Mucosa of stomach (tissue), 1 donor: ENCODE data around the gene RIPPLY3.
"Not testable (repeated sequence)": the region's sequence is repeated elsewhere in the genome, so short reads cannot be mapped to it uniquely, and the experiment has no call there.

Source experiments
- H3K27me3 ChIP-seq: one replicate; pipeline ENCODE4 v1.7.0; 2013; ENCODE audit warnings: mild to moderate bottlenecking, low read length; ENCODE audit not compliant: control insufficient read depth, insufficient read depth
- H3K36me3 ChIP-seq: one replicate; pipeline ENCODE4 v1.7.0; 2013; ENCODE audit warnings: low read length; ENCODE audit not compliant: control insufficient read depth, insufficient read depth
- H3K4me1 ChIP-seq: one replicate; pipeline ENCODE4 v1.7.0; 2013; ENCODE audit warnings: mild to moderate bottlenecking, low read length; ENCODE audit not compliant: control insufficient read depth, insufficient read depth
- H3K4me3 ChIP-seq: one replicate; pipeline ENCODE4 v1.7.0; 2013; ENCODE audit warnings: low read length
- H3K9ac ChIP-seq: one replicate; pipeline ENCODE4 v1.7.0; 2013; ENCODE audit warnings: mild to moderate bottlenecking, low read length, moderate library complexity
- H3K9me3 ChIP-seq: one replicate; pipeline ENCODE4 v1.7.0; 2013; ENCODE audit warnings: mild to moderate bottlenecking, low read length, moderate library complexity; ENCODE audit not compliant: control insufficient read depth
- donor health status: Pancreatic carcinoma.

The RIPPLY3 gene

DNA sequence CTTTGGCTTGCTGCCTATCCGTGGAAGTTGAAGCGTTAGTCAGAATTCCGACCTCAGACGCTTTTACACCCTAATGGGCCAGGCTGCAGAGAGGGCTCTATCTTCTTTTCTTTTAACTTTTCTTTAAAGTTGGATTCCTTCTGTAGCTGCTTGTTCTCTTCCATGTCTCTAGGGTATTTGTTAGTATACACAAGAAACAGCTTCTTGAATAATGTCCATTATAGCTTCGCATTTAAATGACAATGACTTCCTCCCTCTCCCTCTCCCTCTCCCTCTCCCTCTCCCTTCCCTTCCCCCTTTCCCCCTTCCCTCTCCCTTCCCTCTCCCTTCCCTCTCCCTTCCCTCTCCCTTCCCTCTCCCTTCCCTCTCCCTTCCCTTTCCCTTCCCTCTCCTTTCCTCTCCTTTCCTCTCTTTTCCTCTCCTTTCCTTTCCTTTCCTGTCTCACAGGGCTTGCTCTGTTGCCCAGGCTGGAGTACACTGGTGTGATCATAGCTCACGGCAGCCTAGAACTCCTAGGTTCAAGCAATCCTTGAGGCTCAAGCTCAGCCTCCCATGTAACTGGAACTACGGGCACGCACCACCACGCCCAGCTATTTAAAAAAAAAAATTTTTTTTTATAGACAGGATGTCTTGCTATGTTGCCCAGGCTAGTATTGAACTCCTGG is 33.0 kb downstream of the RIPPLY3 start:
- no peaks in the 10 kb centered on the region for H3K36me3 ChIP-seq
- no peaks in the 10 kb centered on the region for H3K9me3 ChIP-seq
- H3K9ac ChIP-seq, result no peak overlapping the region
- H3K4me3 ChIP-seq, result no peak overlapping the region
- no peaks in the 10 kb centered on the region for H3K27me3 ChIP-seq
- no peaks in the 10 kb centered on the region for H3K4me1 ChIP-seq

DNA sequence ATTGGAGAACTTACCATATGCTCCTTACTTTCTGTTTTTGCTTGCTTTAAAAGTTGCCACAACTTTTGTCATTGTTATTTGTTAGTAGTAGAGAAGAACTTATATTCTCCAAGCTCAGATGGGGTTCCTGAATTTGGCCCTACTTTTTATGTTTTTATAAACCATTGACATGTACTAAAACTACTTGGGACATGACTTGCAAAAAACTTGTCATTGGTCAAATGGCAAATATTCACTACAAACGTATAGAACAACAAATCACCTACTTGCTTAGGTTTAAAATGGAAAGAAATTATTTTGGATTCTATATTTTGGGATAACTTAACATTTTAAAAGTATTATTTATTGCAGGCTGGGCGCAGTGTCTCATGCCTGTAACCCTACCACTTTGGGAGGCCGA is 33.7 kb downstream of the RIPPLY3 start:
- no peaks in the 10 kb centered on the region for H3K27me3 ChIP-seq
- H3K36me3 ChIP-seq, result no peaks in the 10 kb centered on the region
- no peaks in the 10 kb centered on the region for H3K4me1 ChIP-seq

DNA sequence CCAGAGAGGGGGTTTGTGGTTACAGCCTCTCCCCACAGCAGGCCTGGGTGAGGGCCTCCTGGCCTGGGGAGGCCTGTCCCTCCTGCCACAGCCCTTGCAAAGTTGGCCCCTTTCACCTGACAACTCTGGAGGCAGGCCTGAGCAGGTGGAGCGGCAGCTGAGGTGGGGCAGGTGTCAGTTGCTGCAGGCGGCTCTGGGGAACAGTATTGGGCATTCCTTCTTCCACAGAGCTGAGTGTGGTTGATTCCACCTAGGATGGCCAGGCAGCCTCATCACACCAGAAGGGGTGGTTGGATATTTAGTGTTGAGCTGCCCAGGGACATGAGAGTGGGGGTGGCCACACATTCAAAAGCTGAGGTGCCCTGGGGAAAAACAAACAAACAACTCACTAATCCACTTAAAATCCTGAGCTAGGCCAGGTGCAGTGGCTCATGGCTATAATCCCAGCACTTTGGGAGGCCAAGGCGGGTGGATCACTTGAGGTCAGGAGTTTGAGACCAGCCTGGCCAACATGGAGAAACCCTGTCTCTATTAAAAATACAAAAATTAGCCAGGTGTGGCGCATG is 35.3 kb downstream of the RIPPLY3 start:
- Histone ChIP-seq H3K27me3 (no peaks in the 10 kb centered on the region), H3K4me1 (peaks cover 5% of the 10 kb centered on the region), H3K9ac (no peak overlapping the region), H3K4me3 (no peak overlapping the region), H3K9me3 (no peaks in the 10 kb centered on the region), H3K36me3 (no peaks in the 10 kb centered on the region)

More for the DNA sequence above, 33.7 kb downstream of the RIPPLY3 start:
- H3K9me3 ChIP-seq, result no peaks in the 10 kb centered on the region
- H3K9ac ChIP-seq, result no peak overlapping the region
- no peak overlapping the region for H3K4me3 ChIP-seq

DNA sequence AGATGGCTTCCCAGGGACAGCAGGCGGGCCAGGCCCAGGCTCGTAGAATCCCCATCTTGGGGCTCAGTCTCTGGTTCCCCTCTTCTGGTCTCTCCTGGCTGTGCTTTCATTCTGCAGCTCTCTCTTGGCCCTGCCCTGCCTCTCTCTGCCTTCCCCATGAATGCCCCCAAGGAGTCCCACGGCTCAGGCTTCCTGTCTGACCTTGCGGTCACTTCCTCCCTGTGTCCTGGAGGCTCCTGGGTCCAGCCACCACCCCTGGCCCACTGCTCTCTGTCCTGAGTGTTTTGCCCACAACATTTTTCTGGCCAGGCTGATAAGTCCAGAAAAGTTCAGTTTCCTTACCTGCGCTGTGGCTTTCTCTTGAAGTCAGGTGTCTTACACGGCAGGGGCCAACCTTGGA is 37.3 kb downstream of the RIPPLY3 start:
- no peaks in the 10 kb centered on the region for H3K36me3 ChIP-seq
- H3K27me3 ChIP-seq, result no peaks in the 10 kb centered on the region
- no peaks in the 10 kb centered on the region for H3K9me3 ChIP-seq
- no peak overlapping the region for H3K4me3 ChIP-seq
- peaks cover 14% of the 10 kb centered on the region for H3K4me1 ChIP-seq
- H3K9ac ChIP-seq, result no peak overlapping the region

DNA sequence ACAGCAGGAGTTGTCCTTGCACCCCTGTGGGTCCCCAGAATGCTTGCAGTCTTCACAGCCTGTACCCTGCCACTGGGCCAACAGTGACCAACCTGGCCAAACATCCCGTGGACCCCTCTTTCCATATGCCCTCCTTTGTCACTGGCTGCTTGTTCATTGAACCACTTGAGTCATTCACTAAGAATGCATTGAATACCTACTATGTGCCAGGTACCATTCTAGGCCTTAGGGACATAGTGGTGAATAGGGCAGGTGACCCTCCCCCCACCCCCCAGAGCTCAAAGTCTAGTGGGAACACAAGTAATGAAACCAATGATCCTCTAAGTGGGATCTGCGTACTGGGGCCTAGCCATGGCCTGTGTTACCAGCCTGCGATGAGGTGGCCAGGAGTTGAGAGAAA is 38.1 kb downstream of the RIPPLY3 start:
- Histone ChIP-seq H3K4me1 (peaks cover 14% of the 10 kb centered on the region), H3K27me3 (no peaks in the 10 kb centered on the region), H3K36me3 (no peaks in the 10 kb centered on the region), H3K4me3 (no peak overlapping the region), H3K9ac (no peak overlapping the region), H3K9me3 (no peaks in the 10 kb centered on the region)

DNA sequence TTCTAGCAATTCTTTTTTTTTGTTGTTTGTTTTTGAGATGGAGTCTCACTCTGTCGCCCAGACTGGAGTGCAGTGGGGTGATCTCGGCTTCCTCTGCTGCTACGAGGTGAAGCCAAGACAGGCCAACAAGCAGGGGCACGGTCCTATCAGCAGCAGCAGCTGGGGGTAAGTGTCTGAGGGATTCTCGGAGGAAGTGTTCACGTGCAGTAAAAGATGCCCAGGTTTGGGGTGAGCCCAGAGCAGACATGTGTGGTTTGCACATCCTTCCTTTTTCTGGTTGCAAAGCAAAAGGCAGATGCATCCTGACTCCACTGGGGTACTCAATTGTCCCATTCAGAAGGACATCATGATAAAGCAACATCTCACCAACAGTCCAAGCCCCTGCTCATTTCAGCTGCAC is 38.6 kb downstream of the RIPPLY3 start:
- Histone ChIP-seq H3K9ac (no peak overlapping the region), H3K36me3 (no peaks in the 10 kb centered on the region), H3K9me3 (no peaks in the 10 kb centered on the region), H3K4me3 (no peak overlapping the region), H3K4me1 (peaks cover 14% of the 10 kb centered on the region), H3K27me3 (no peaks in the 10 kb centered on the region)

DNA sequence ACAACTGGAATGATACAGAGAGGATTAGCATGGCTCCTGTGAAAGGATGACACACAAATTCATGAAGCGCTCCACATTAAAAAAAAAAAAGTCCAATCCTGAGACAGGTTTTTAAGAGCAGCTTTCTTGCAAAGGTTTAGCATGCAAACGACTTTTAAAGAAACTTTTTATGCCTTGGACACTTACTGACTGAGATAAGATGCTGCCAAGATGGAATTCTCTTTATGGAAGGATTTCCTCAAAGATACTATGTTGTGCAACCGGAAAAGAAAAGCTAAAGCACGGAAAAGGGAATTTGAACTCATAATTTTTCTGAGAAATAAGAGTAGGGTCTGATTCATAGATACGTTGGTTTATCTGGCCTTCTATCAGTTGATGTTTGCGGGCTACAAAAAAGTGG is 39.1 kb downstream of the RIPPLY3 start:
- no peaks in the 10 kb centered on the region for H3K9me3 ChIP-seq
- H3K4me1 ChIP-seq, result peaks cover 14% of the 10 kb centered on the region
- H3K36me3 ChIP-seq, result no peaks in the 10 kb centered on the region
- no peaks in the 10 kb centered on the region for H3K27me3 ChIP-seq
- H3K9ac ChIP-seq, result no peak overlapping the region
- no peak overlapping the region for H3K4me3 ChIP-seq

DNA sequence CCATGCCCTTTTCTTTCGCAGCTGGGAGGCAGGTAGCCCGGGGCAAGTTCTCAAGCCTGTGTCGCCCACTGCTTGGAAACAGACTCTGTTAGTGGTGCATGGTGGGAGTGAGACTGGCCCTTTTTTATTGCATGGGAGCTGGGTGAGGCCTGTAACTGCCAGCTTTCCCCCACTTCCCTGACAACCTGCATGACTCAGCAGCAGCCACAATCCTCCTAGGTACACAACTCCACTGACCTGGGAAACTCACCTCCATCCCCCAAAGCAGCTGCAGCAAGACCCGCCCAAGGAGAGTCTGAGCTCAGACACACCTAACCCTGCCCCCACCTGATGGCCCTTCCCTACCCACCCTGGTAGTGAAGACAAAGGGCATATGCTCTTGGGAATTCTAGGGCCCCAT is 40.6 kb downstream of the RIPPLY3 start:
- H3K27me3 ChIP-seq, result no peaks in the 10 kb centered on the region
- H3K36me3 ChIP-seq, result no peaks in the 10 kb centered on the region
- peaks cover 14% of the 10 kb centered on the region for H3K4me1 ChIP-seq
- no peak overlapping the region for H3K4me3 ChIP-seq
- H3K9me3 ChIP-seq, result no peaks in the 10 kb centered on the region
- H3K9ac ChIP-seq, result no peak overlapping the region

DNA sequence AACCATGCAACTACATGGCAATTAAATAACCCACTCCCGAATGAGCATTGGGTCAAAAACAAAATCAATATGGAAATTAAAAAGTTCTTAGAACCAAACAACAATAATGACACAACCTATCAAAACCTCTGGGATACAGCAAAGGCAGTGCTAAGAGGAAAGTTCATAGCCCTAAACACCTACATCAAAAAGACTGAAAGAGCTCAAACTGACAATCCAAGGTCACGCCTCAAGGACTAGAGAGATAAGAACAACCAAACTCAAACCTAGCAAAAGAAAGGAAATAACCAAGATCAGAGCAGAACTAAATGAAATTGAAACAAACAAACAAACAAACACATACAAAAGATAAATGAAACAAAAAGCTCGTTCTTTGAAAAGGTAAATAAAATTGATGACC is 43.2 kb downstream of the RIPPLY3 start:
- not testable (repeated sequence) for H3K36me3 ChIP-seq, H3K27me3 ChIP-seq, H3K4me3 ChIP-seq, H3K9me3 ChIP-seq, H3K9ac ChIP-seq
- peaks cover 14% of the 10 kb centered on the region for H3K4me1 ChIP-seq

DNA sequence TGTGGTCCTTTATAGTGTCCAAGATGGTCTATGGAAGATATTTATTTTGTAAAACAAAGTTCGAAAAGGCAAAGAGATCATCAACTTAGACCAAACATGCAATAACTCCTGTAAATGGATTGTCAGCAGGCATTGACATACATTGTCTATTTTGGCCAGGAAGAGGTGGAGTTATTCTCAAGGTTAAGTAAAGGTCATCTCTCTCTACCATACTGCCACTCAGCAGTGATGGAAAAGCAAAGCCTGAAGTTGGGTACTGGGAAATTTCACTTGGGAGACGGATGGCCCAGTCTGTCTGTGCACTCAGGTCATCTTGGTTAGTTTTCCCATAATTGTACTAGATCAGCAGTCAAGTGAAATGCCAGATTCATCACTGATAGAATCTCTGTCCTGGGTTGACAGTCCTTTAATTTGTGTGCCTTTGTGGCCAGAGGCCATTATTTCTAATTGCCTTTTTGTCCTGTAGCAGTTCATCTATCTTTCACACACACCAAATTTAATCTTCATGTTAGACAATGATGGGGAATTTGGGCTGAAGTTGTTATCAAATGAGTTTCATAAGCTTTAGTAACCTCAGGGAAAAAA is 48.9 kb downstream of the RIPPLY3 start:
- H3K4me3 ChIP-seq, result no peak overlapping the region
- no peak overlapping the region for H3K9ac ChIP-seq
- no peaks in the 10 kb centered on the region for H3K9me3 ChIP-seq
- no peaks in the 10 kb centered on the region for H3K27me3 ChIP-seq
- peaks cover 4% of the 10 kb centered on the region for H3K4me1 ChIP-seq
- H3K36me3 ChIP-seq, result no peaks in the 10 kb centered on the region

DNA sequence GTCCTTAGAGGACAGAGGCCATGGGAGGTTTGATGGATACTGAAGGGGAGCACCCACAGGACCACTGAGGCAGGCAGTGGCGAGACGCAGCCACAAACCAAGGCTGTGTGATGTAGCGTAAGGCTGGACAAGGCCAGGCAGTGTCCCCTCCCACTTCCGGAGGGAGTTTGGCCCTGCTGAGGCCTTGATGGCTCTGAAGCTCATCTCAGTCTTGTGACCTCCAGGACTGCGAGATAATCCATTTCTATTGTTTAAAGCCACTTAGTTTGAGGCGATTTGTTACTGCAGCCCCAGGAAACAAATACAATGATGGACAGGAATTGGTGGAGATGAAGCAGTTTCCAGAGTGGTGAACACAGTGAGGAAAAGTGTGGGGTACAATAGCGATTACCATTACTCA is 51.1 kb downstream of the RIPPLY3 start:
- H3K9ac ChIP-seq, result no peak overlapping the region
- no peak overlapping the region for H3K4me3 ChIP-seq
- H3K4me1 ChIP-seq, result peaks cover 8% of the 10 kb centered on the region
- no peaks in the 10 kb centered on the region for H3K9me3 ChIP-seq
- no peaks in the 10 kb centered on the region for H3K36me3 ChIP-seq
- H3K27me3 ChIP-seq, result no peaks in the 10 kb centered on the region

DNA sequence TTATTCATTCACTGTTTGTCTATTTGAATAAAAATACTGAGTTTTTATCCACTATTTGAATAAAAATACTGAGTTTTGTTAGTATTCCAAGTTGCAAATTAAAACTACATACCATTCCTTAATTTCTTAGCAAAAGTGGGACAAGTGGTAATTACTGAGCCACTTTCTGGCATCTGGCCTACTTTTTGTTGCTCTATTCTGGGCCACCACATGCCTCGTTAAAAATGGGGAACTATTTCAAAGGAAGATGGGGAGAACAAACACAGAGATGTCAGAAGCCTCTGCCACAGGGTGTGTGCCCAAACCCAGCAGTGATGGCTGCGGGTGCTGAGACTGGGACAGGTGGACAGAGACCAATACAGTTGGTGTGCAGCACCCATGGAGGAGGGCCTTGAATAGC is 51.8 kb downstream of the RIPPLY3 start:
- no peaks in the 10 kb centered on the region for H3K27me3 ChIP-seq
- no peak overlapping the region for H3K9ac ChIP-seq
- peaks cover 8% of the 10 kb centered on the region for H3K4me1 ChIP-seq
- no peak overlapping the region for H3K4me3 ChIP-seq
- no peaks in the 10 kb centered on the region for H3K9me3 ChIP-seq
- H3K36me3 ChIP-seq, result no peaks in the 10 kb centered on the region
